IMR-90 (cell line): ENCODE measurements around the gene BCL11B. TPM values are rescaled to one million over a fixed set of nuclear protein-coding genes. Genes with fewer than 3 reads are reported as not detected.

Experiments used
- ATAC-seq: fragments of 200-7000 bp; cut with Tn5 transposase; 2 replicates; pipeline ENCODE4 v1.9.1; 2020; ENCODE audit warnings: low read depth, mild to moderate bottlenecking, moderate library complexity
- BruUV-seq: library from RNA; stranded (reverse); fragments of 400-500 nt; replicated peaks from 2 replicates; lab custom pipeline; 2021; lab: Mats Ljungman, UMichigan
- CTCF ChIA-PET: fragments of 300-600 bp; formaldehyde crosslinking; extraction: SDS; loops from one replicate; lab custom pipeline; 2021; ENCODE audit warnings: antibody characterized with exemption; lab: Yijun Ruan, JAX
- POLR2A ChIA-PET: fragments of 300-600 bp; sonication (Branson Sonifier 250); formaldehyde crosslinking; loops from one replicate; lab custom pipeline; 2022; ENCODE audit warnings: antibody characterized with exemption; ENCODE audit not compliant: unreplicated experiment; lab: Charles Lee
- DNase-seq: peaks from one replicate; pipeline ENCODE4 v3.0.0; 2013
- H2AFZ ChIP-seq: replicated peaks from 2 replicates; pipeline ENCODE3; 2013; ENCODE audit warnings: low read length, mild to moderate bottlenecking; ENCODE audit not compliant: poor library complexity
- H2AK5ac ChIP-seq: 2 replicates; pipeline ENCODE4 v1.6.1; 2013; ENCODE audit warnings: low read depth, low read length, inconsistent platforms
- H2AK9ac ChIP-seq: replicated peaks from 2 replicates; pipeline ENCODE3; 2013; ENCODE audit warnings: mild to moderate bottlenecking, low read depth, low read length, moderate library complexity; ENCODE audit not compliant: poor library complexity
- H2BK120ac ChIP-seq: 2 replicates; pipeline ENCODE4 v1.6.1; 2013; ENCODE audit warnings: low read depth, low read length, inconsistent platforms
- H2BK15ac ChIP-seq: 3 replicates; pipeline ENCODE4 v1.6.1; 2013; ENCODE audit warnings: low read depth, low read length, inconsistent platforms
- H2BK20ac ChIP-seq: 2 replicates; pipeline ENCODE4 v1.6.1; 2013; ENCODE audit warnings: low read depth, mild to moderate bottlenecking, inconsistent platforms, low read length, moderate library complexity
- H2BK5ac ChIP-seq: 2 replicates; pipeline ENCODE4 v1.6.1; 2013; ENCODE audit warnings: mild to moderate bottlenecking, low read depth, low read length, inconsistent platforms; ENCODE audit not compliant: poor library complexity, severe bottlenecking
- H3K14ac ChIP-seq: replicated peaks from 2 replicates; pipeline ENCODE4 v1.6.1; 2013; ENCODE audit warnings: low read depth, low read length, inconsistent platforms
- H3K18ac ChIP-seq: 2 replicates; pipeline ENCODE4 v1.6.1; 2013; ENCODE audit warnings: low read depth, low read length, control low read depth
- H3K23ac ChIP-seq: 2 replicates; pipeline ENCODE4 v1.6.1; 2013; ENCODE audit warnings: low read depth, low read length, inconsistent platforms
- H3K27ac ChIP-seq: 2 replicates; pipeline ENCODE4 v1.5.1; 2013; ENCODE audit warnings: mild to moderate bottlenecking, control low read depth, low read length; ENCODE audit not compliant: insufficient read depth
- H3K27me3 ChIP-seq: 2 replicates; pipeline ENCODE4 v1.6.1; 2013; ENCODE audit warnings: low read length; ENCODE audit not compliant: control insufficient read depth, insufficient read depth
- H3K36me3 ChIP-seq: 2 replicates; pipeline ENCODE4 v1.6.1; 2013; ENCODE audit warnings: low read length, mixed read lengths; ENCODE audit not compliant: control insufficient read depth, insufficient read depth
- H3K4ac ChIP-seq: 2 replicates; pipeline ENCODE4 v1.6.1; 2013; ENCODE audit warnings: low read depth, low read length, inconsistent platforms
- H3K4me1 ChIP-seq: 2 replicates; pipeline ENCODE4 v1.6.1; 2013; ENCODE audit warnings: low read length, mixed read lengths; ENCODE audit not compliant: control insufficient read depth, insufficient read depth
- H3K4me2 ChIP-seq: 2 replicates; pipeline ENCODE4 v1.6.1; 2013; ENCODE audit warnings: low read depth, mild to moderate bottlenecking, control low read depth, low read length, moderate library complexity
- H3K4me3 ChIP-seq: 2 replicates; pipeline ENCODE4 v1.5.1; 2013; ENCODE audit warnings: low read depth, mild to moderate bottlenecking, control low read depth, low read length, moderate library complexity; ENCODE audit not compliant: insufficient read depth
- H3K56ac ChIP-seq: 2 replicates; pipeline ENCODE4 v1.6.1; 2013; ENCODE audit warnings: low read length, inconsistent platforms; ENCODE audit not compliant: insufficient read depth; ENCODE audit errors: extremely low read depth
- H3K79me1 ChIP-seq, 2 experiments: 2 replicates each; pipeline ENCODE4 v1.6.1; 2013; ENCODE audit warnings: low read length in 2 of 2, inconsistent platforms in 1 of 2, low read depth in 1 of 2
- H3K9ac ChIP-seq: 2 replicates; pipeline ENCODE4 v1.6.1; 2013; ENCODE audit warnings: low read depth, low read length, control low read depth
- H3K9me1 ChIP-seq: 2 replicates; pipeline ENCODE4 v1.6.1; 2013; ENCODE audit warnings: low read length, inconsistent platforms; ENCODE audit not compliant: insufficient read depth
- H3K9me3 ChIP-seq: 2 replicates; pipeline ENCODE4 v1.6.1; 2013; ENCODE audit warnings: low read length; ENCODE audit not compliant: control insufficient read depth, insufficient read depth
- H4K20me1 ChIP-seq: 2 replicates; pipeline ENCODE4 v1.6.1; 2013; ENCODE audit warnings: low read length, inconsistent platforms; ENCODE audit not compliant: insufficient read depth
- H4K5ac ChIP-seq: 2 replicates; pipeline ENCODE4 v1.6.1; 2013; ENCODE audit warnings: mild to moderate bottlenecking, low read depth, low read length, control low read depth
- H4K8ac ChIP-seq, 2 experiments: 2 replicates each; pipeline ENCODE4 v1.6.1; 2013; ENCODE audit warnings: low read depth in 2 of 2, low read length in 2 of 2, control low read depth in 1 of 2, inconsistent platforms in 1 of 2
- H4K91ac ChIP-seq: 2 replicates; pipeline ENCODE4 v1.6.1; 2013; ENCODE audit warnings: low read depth, low read length, inconsistent platforms; ENCODE audit not compliant: insufficient read depth
- POLR2A ChIP-seq: IDR thresholded peaks from 2 replicates; pipeline ENCODE4 v1.6.1; 2012; ENCODE audit warnings: mild to moderate bottlenecking, low read depth, low read length
- RFX5 ChIP-seq: IDR thresholded peaks from 2 replicates; pipeline ENCODE4 v1.8.0; 2012; ENCODE audit warnings: low read depth, mild to moderate bottlenecking, low read length, moderate library complexity
- WGBS, 2 experiments: methylation state at CpG; one replicate each; pipeline versions ENCODE4 v1.1.5 to v1.1.7; 2013; ENCODE audit warnings: missing lambda C conversion rate in 2 of 2; ENCODE audit not compliant: insufficient read length in 1 of 2; ENCODE audit errors: extremely low coverage in 2 of 2; 5-methylcytosine and 5-hydroxymethylcytosine counted together
- dilution Hi-C: fragments of 300-500 bp; cut with HindIII; formaldehyde crosslinking; loops from one replicate; pipeline ENCODE4 v1.14.3; 2018; ENCODE audit warnings: low sequenced_read_pairs; ENCODE audit not compliant: unreplicated experiment
- in situ Hi-C: fragments of 300-500 bp; cut with MboI; formaldehyde crosslinking; loops from 3 replicates; pipeline ENCODE4 v1.14.3; 2019; ENCODE audit warnings: low sequenced_read_pairs, inconsistent platforms, mixed read lengths
- intact Hi-C: fragments of 100-400 bp; cut with micrococcal nuclease; formaldehyde crosslinking; loops from 2 replicates; pipeline ENCODE4 v1.10.0; 2022
- polyA plus RNA-seq, 3 experiments: library from polyadenylated mRNA; depleted of rRNA; stranded (reverse); fragments of >200 nt; gene quantifications; 2 replicates each; pipeline ENCODE4 v1.2.3, GENCODE V29; 2012; ENCODE audit warnings: low replicate concordance in 1 of 3
- total RNA-seq: library from RNA; depleted of rRNA; stranded (reverse); fragments of >200 nt; gene quantifications from 2 replicates; pipeline ENCODE4 v1.2.3, GENCODE V29; 2012
- TF ChIP-seq, protein P1 (sequence below): fragments of 150-350 bp; IDR thresholded peaks from 2 replicates; pipeline ENCODE4 v1.6.1; 2016; ENCODE audit warnings: low read depth, mild to moderate bottlenecking, low read length, moderate library complexity, borderline replicate concordance

BCL11B gene
- total and polyA plus RNA-seq, 2 of the 4 experiments (the other 2 are of a cell fraction) = under 0.01 TPM; not detected in 1

GRCh38 chr14:99156814-99157213 is 115.2 kb downstream of the BCL11B start:
- intact Hi-C loops (no loop called here), dilution Hi-C loops (no loop called here), in situ Hi-C loops (no loop called here)
- Histone ChIP-seq H3K9me1 (no peaks in the 10 kb centered on the region), H2BK5ac (no peak overlapping the region), H3K36me3 (no peaks in the 10 kb centered on the region), H2AK5ac (no peak overlapping the region), H4K5ac (no peak overlapping the region), H3K27ac (no peak overlapping the region), H3K18ac (no peak overlapping the region), H3K4me3 (no peak overlapping the region), H2AFZ (no peak overlapping the region), H4K20me1 (no peaks in the 10 kb centered on the region), H3K9me3 (peaks cover 29% of the 10 kb centered on the region), H3K79me1 (no peaks in the 10 kb centered on the region), H2BK20ac (no peak overlapping the region), H3K23ac (no peak overlapping the region), H4K8ac (no peak overlapping the region), H2BK120ac (no peak overlapping the region), H3K4me2 (no peak overlapping the region), H4K91ac (no peak overlapping the region), H3K27me3 (no peaks in the 10 kb centered on the region), H2BK15ac (no peak overlapping the region), H3K56ac (no peak overlapping the region), H3K9ac (no peak overlapping the region), H3K14ac (no peak overlapping the region), H3K4me1 (no peaks in the 10 kb centered on the region), H3K4ac (no peak overlapping the region), H2AK9ac (no peak overlapping the region)
- DNase-seq (no peak), ATAC-seq (no peak)
- BruUV-seq = no TSS peak
- no peak for TF ChIP-seq RFX5
- no peak for TF ChIP-seq POLR2A
- TF ChIP-seq, protein P1, sequence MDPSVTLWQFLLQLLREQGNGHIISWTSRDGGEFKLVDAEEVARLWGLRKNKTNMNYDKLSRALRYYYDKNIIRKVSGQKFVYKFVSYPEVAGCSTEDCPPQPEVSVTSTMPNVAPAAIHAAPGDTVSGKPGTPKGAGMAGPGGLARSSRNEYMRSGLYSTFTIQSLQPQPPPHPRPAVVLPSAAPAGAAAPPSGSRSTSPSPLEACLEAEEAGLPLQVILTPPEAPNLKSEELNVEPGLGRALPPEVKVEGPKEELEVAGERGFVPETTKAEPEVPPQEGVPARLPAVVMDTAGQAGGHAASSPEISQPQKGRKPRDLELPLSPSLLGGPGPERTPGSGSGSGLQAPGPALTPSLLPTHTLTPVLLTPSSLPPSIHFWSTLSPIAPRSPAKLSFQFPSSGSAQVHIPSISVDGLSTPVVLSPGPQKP = no peak
- ChIA-PET POLR2A (no interaction called here), CTCF (no interaction called here)
- no CpG with 5 or more reads among the region's 6 CpGs for WGBS, 2 experiments
